Stimulated activated CD4-positive, alpha-beta T cell treated with anti-CD3 and anti-CD28 coated beads, Interleukin-12 subunit alpha, Interleukin-12 subunit beta, amount 100 ng/mL, for 24 hours (primary cell): Measurements from ENCODE around the gene NDUFA12.

ENCODE experiments used
- DNase-seq, 2 experiments: peaks; one replicate each; pipeline ENCODE4 v3.0.0-alpha.2; 2020; ENCODE audit warnings: low read depth in 2 of 2

The NDUFA12 gene

DNA sequence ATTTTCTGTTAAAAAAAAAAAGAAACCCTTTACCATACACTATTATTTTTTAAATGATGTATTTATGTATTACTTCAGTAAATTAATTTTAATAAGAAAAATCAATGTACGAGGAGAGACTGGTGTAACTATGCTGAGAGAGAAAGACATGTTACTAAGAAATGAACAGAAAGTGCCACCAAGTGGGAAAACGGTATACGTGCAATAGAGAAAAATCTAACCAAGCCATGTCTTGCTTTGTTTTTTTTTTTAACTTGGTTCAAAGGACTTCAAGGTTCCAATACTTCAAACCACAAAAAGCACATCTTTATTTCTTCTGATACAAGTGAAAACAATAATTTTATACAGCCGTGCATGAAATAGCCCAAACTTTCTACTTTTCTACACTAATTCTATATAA lies 22.9 kb downstream of the NDUFA12 start:
- DNase-seq = no peak

DNA sequence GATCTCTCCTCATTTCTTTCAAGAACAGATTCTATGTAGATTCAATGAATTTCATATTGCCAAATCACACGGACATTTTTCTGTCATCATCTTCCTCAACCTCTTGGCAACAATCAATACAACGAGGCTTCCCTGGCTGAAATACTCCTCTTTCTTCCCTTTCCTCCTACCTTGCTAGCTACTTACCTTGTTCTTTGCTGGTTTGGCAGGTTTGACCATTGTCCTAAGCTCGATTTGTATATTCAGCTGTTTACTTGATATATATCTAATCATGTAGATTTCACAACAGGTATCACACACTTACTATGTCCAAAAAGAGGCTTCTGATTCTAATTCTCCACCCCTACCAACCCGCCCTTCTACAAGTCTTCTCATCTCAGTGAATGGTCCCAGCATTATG lies 23.6 kb downstream of the NDUFA12 start:
- no peak for DNase-seq

DNA sequence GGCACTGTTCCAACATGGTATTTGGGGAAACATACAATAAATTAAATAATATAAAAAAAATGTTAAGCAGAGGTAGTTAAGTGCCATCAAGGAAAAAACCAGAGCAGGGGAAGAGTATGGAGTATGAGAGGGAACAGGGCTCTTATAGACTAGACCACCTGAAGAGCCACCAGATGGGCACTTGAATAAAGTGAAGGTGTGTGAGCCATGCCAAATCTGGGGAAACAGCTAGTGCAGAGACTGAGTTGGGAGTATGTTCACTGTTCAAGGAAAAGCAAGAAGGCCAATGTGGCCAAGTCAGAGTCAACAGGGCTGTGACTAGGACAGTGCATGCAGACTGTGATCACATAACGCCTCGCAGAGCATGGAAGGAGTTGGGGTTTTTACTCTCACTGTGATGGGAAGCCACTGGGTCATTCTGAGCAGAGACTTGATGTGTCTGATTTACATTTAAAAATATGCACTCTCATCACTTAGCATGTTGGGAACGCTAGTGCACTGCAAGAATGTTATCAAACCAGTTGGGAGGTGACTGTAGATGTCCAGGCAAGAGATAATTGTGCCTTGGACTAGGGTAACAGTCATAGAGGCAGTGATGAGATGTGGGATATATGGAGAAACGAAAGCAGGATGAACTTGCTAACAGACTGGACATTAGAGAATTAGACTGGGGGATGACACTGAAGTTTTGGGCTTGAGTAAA lies 25.6 kb downstream of the NDUFA12 start:
- no peak for DNase-seq

DNA sequence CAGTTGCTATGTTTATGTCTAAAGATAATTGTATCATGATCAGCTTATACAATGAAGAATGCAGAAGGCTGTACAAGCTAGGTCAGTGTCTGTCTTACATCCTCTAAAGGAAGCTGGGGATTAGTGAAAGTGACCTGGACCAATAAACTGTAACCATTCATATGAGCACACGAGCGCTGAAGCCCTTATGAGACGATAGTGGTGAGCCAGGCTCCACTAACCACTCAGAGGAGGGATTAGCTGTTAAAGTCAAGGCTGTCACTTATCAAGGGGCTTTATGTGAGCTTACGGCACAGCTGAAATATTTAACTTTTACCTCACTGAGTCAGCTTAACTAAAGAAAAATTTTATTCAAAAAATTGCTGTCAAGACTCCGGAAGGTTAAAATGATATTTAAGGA lies 30.3 kb downstream of the NDUFA12 start:
- no peak for DNase-seq

DNA sequence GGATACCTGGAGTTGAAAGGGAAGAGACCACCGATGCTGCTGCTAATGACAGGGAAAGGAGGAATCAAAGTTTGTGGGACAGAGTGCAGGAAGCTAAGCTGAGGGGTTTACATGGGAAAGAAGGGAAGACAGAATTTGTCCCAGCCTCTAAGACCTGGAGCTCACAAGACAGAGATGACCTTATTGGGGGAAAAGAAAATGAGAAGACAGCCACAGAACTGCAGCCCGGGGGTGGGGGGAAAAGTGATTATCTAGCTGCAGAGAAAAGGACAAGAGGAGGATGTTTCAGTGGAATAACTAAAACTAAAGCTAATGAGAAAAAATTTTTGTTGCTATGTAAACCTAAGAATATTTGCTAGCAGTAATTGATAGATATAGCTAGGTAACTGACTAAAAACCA lies 30.7 kb downstream of the NDUFA12 start:
- no peak for DNase-seq

DNA sequence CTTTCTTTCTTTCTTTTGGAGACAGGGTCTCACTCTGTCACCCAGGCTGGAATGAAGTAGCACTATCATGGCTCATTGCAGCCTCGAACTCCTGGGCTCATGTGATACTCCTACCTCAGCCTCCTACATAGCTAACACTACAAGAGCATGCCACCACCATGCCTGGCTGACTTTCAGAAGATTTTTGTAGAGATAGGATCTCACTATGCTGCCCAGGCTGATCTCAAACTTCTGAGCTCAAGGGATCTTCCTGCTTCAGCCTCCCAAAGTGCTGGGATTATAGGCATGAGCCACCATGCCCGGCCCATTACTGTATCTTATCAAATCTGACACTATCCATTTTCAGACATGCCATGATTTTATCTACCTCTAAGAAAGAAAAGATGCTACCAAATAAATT lies 31.6 kb downstream of the NDUFA12 start:
- DNase-seq = no peak

DNA sequence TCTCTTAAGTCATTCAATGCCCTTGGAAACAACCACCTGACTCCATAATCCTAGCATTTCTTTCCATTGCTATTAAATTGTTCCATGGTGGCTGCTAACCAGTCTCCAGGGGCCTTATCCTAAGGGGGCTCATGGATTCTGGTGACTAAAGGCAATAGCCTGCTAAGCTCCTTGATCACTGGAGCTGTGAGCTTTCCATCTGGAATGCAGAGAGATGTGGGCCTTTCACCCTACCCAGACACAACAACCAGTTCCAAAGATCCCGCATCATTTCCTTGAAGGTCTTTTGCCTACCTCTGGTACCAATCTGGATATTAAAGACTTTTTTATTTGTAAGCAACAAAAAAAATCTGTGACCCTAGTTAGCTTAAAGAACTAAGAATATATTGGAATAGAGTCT lies 32.9 kb downstream of the NDUFA12 start:
- DNase-seq = no peak

DNA sequence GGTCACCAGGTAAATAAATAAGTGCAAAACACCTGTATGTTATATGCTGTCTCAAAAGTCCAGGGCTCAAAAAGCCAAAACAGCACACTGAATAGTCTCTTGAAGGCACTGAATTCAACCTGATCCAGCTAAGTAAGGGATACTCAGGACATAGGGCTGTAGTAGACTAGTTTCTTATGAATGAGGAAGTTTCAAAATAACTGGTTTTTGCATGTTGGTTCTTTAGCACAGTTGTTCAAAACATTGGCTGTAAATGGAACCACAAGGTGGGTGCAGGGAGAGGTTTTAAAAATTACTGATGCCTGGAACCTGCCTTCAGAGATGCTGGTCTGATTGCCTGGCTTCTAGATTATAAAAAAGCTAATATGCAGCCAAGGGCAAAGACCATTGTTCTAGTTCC lies 34.1 kb downstream of the NDUFA12 start:
- DNase-seq = no peak

DNA sequence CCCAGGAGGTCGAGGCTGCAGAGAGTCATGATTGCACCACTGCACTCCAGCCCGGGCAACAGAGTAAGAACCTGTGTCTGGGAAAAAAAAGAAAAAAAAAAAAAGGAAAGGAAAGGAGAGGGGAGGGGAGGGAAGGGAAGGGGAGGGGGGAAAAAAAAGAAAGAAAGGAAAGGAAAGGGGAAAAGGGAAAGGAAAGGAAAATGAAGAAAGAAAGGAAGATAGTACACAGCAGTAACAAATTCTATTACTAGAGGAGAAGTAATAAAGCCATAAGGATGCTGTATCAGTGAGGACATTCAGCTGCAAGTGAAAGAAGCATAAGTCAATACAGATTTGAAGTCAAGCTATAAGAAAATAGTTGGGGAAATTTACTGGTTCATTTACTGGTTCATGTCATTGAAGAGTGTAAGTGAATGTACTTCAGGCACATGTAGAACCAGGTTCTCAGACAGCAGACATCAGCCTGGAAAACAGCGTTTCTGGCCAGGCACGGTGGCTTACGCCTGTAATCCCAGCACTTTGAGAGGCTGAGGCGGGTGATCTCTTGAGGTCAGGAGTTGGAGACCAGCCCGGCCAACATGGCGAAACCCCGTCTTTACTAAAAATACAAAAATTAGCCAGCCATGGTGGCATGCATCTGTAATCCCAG lies 37.4 kb downstream of the NDUFA12 start:
- DNase-seq = no peak

DNA sequence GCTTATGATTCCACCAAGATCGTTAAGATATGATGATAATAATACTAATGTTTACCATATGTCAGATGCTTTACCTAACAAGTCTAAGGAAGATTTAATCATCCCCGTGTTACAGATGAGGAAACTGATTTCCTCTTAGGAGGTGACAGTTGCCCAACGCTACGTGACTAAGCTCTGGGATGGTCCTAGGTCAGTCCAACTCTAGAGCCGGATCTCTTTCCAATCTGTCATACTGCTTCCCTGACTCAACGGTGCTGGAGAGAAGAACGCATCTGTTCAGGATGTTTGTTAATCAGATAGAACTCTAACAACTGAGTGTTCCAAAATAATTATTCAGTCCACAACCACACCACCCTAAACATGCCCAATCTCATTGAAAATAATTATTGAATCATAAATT lies 39.8 kb downstream of the NDUFA12 start:
- DNase-seq = no peak

DNA sequence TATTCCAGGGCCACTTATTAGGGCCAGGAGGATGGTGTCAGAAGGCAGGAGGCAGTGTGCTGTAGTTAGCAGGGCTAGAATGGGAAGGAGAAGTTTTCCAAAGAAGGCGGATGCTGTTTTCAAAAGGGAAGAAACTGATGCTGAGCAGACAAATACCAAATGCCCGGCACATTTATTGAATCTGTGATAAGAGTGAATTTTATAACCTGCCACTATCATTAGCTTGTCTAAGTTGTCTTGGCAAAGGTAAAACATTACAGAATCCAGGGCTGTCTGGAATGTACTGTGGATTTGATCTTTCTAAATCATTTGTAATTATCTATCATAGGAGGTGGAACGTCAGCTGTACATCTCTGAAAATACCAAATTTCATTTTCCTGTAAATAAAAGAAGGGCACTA lies 40.8 kb downstream of the NDUFA12 start:
- no peak for DNase-seq

DNA sequence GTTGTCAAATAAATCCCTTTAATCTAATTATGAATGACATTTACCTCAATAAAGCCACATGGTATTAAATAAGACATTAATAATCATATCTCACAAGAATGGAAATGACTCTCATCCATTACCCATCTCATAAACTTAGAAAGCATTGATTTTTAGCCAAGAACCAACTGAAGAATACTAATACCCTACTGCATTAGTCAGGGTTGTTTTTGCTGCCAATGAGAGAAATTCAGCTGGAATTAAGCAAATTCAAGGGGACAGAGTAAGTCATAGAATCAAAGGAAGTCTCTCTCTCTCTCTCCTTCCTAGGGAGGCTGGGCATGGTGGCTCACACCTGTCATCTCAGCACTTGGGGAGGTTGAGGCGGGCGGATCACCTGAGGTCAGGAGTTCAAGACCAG lies 41.6 kb downstream of the NDUFA12 start:
- no peak for DNase-seq

DNA sequence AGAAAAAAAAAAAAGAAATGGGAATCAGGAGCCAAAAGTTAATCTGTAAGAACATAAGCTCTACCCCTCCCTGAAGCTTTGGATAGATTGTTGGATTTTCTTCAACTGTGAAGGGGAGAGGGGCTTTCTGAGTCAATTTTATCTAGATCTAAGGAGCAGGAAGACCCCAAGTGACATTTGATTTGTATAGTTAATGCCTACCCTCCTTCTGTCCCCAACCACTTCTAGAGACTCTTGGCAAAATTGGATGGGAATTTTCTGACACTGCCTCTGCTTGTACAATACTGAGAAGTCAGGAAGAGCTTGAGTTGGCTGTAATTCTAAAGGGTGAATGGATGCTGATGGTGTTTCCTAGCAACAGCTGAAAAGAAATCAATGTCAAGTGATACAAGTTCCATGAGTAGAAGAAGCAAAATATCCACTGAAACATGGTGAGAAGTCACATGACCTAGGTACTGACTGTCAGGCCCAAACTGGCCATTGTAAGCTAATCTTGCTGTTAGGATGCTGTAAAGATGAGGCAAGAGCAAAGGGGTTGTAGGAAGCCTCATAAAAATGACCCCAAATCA lies 42.2 kb downstream of the NDUFA12 start:
- DNase-seq = no peak

DNA sequence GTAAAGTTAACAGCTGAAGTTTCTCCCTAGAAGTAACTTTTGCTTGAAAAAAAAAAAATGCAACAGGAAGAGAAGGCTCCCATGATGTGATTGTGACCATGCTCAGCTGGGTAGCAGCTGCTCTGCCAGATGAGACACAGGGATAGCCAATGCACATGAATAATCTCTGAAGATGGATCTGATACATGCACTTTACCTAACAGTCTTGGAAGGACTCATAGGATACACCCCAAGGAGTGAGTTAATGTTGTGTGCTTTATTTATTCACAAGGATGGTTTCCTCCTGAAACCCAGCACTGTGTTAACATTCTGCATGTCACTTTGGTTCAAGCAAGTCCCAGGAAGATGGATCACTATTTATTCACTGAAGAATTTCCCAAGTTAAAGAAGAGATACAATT lies 46.5 kb downstream of the NDUFA12 start:
- DNase-seq = no peak

DNA sequence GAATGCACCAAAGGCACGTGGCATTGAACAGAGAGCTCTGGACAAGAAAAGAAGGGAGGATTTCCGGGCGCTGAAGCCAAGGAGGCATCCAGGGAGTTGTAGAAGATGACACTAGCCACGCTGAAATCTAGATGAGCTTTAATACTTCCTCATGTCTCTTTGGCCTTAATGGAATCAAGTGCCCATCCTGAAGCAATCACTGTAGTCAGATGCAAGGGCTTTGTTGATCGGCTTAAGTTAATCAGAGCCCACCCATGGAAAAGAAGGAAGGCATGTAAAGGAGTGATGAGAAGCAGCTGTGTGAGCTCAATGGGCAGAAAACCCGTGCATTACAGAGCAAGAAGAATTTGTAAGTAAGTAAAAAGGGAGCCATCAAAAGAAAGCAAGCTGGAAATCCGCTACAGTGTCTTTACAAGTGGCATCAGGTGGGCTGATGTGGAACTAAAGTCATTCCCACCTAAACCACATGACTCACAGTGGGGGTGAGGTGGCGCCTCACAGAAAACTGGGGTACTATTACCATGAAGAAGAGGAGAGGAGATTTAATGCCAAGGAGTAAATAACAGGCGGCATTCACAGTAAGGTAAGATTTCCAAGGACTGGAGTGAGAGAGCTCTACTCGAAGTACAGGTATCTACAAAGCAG lies 48.4 kb downstream of the NDUFA12 start:
- no peak for DNase-seq

DNA sequence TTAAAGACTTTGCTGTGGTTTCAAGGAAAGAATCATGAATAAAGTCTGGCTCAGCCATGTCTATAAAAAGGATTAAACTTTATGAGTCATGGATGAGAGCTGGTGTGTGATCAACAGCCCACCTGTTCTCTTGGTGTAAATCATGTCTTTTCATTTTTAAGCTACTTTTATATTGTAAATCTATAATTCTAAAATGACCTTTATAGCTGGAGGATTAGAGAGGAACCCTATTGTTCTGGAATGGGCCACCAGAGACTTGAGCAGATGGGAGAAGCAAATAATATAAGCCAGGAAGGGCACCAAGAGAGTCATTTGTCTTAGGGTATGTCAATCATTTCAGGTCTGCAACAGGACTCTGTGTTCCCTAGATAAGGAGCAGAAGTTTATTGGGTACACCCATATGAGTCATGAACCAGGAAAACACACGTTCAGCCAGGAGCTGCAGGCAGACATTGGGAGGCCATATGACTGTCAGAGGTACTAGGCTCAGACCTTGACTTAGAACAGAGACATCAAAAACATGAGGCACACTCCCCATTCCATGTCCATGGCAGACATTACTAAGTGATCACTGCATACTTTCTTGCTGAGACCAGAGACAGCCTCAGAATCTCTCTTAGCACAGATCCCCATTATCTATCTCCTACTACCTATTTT lies 49.3 kb downstream of the NDUFA12 start:
- DNase-seq = no peak

DNA sequence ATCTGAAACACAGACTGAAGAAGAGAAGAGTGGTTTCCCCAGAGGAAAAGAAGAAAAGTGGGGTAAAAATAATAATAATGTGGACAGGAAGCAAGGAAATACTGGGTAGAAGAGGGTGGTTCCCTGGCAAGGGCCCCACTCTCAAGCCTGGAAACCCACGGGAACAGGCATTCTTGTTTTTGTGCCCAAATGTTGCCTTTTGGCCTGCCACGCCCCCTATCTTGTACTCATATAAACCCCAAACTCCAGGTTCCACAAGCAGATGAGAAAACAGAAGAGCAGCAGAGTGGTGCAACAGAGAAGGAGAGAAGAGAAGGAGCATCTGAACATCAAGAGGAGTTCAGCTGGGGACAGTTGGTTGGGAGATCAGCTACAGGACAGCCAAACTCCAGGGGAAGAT lies 51.2 kb downstream of the NDUFA12 start:
- DNase-seq = no peak

DNA sequence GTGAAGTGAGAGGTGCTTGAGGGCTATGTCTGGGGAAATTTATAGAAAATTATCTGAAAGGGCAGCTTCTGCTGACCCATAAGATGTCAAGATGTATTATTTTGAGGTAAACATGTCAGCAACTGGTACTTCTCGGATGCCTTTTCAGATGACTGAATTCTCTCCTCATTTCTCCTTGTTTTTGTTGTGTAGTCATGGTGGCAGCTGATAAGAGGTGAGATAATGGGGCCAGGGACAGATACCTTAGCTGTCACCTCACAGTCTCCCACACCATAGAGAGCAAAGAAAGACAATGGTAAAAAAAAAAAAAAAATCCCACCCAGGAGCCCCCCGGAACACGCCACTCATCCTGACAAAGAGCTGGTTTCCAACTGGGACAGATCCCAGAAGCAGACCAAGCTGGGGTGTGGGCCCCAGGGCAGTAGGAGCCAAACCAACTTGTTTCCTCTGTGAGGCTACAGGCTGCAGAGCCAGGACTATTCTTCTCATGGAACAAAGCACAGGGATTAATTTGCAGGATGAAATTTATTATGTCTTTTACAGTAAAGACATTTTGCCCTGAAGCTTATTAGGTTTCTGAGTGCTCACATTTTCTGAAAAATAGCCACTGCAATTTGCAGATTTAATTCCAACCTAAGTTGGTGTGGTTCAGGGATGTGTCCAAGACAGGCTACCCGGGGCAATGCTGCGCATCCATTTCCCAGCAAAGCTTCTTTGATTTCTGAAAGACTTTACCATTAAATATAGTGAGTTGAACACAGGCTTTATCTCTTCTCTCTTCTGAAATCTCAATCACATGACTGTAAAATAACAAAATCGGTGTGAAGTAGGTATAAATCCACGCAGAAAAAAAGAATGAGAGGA lies 52.2 kb downstream of the NDUFA12 start:
- no peak for DNase-seq

DNA sequence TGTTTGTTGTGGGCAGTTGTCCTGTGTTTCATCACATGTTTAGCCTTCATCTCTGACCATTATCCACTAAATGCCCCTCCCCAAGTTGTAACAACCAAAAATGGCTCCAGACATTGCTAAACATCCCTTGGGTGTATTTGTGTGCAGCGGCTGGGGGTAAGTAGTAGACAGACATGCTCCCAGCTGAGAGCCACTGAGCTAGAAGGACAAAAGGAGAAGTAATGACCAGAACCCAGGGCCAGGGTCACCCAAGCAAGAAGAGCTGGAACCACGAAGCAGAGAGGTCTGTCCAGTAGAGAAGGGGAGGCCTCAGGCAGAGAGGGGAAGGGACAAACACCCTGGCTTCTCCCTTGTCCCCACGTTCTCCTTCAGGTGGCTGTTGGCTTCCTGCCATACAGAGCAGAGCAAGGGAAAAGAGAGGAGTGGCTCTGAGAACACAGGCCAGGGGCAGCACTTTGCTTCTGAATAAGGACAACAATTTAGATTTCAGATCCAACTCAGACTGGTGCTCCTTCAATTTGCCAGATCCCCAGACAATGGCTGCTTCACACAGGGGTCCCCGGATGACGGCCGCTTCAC lies 55.2 kb downstream of the NDUFA12 start:
- DNase-seq = no peak

DNA sequence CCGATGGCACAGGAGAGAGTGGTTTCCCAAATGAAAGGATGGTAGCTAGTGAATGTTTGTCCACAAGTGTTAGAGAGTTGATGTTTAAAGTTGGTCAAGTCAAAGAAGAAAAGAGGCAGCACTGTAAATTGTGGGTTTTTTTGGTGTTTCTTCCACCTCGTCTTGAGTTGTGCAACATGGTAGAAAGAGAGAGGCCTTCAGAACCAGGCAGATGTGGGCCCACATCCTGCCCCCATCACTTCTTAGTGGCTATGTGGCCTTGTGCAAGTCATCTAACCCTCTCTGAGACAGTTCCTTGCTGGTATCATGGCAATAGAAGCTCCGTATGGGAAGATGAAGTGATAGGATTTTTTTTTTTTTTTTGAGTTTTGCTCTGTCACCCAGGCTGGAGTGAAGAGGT lies 60.8 kb downstream of the NDUFA12 start:
- no peak for DNase-seq

DNA sequence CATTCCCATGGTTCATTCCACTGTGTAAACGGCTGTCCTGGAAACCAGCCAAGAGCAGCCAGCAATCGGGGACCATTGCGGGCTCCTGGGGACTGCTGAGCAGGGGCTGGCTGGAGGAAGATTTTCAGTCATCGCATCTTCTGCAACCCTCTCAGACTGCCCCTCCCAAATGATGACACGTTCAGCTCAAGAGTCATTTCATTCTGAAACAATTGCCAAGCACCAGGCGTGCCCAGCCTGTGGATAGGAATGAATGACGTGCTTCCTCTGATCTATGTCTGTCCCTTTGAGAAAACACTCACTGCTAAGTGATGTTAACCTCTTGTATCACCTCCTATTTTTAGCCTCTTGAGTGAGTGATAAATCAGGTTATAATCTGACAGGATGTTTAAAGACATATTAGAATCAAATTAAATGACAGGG lies 62.0 kb downstream of the NDUFA12 start:
- peak; percentile 11 to 39 for DNase-seq
